Measurements from ENCODE around the gene ABO. TPM values are rescaled to one million over a fixed set of nuclear protein-coding genes. Genes with fewer than 3 reads are reported as not detected.

The ABO gene
- total and polyA plus RNA-seq, 9 of the 15 experiments (the other 6 are each of a cell fraction or from before 2014, with no cell fraction given): 5.0 to 21.9 (median 11.9) TPM

GRCh38 chr9:133278161-133279114 lies 3.4 kb upstream of the ABO start (continued):
- no peak for TF ChIP-seq NFRKB (IDR thresholded peaks at IDR 0.05; ENCODE audit: low read depth)
- TF ChIP-seq MEF2A (IDR thresholded peaks at IDR 0.05; ENCODE audit: control insufficient read depth, low read depth, low read length): no peak
- TF ChIP-seq ZNF239 (CRISPR knock-in tag; IDR thresholded peaks at IDR 0.05): no peak
- no peak for TF ChIP-seq DACH1 (IDR thresholded peaks at IDR 0.05; ENCODE audit: partially characterized antibody)
- TF ChIP-seq ZNF143 (CRISPR knock-in tag; IDR thresholded peaks at IDR 0.05): no peak
- TF ChIP-seq EHMT2 (IDR thresholded peaks at IDR 0.05): no peak
- no peak for TF ChIP-seq DIDO1 (tag; IDR thresholded peaks at IDR 0.05; ENCODE audit: low read depth)
- no peak for TF ChIP-seq SNIP1 (IDR thresholded peaks at IDR 0.05; ENCODE audit: low read depth)
- TF ChIP-seq CEBPG (CRISPR knock-in tag; IDR thresholded peaks at IDR 0.05): no peak
- TF ChIP-seq CEBPG (tag; conservative IDR thresholded peaks at IDR 0.05 in 1 of 2, IDR thresholded peaks at IDR 0.05 in 1 of 2): no peak
- peak; percentile 27; the same call in 1 of the 2 replicates for TF ChIP-seq PML (IDR thresholded peaks at IDR 0.05; ENCODE audit: low read length)
- no peak for TF ChIP-seq PRMT5 (CRISPR knock-in tag; IDR thresholded peaks at IDR 0.05)
- TF ChIP-seq L3MBTL2 (IDR thresholded peaks at IDR 0.05): no peak
- no peak for TF ChIP-seq ELF4 (CRISPR knock-in tag; IDR thresholded peaks at IDR 0.05)
- TF ChIP-seq ZBTB1 (CRISPR knock-in tag; IDR thresholded peaks at IDR 0.05; ENCODE audit: borderline replicate concordance, low read depth): no peak
- TF ChIP-seq NFYB (IDR thresholded peaks at IDR 0.05; ENCODE audit: extremely low read depth, insufficient read length): peak; percentile 36
- no peak for TF ChIP-seq MECOM (CRISPR knock-in tag; IDR thresholded peaks at IDR 0.05)
- no peak for TF ChIP-seq MYBL2 (IDR thresholded peaks at IDR 0.05; ENCODE audit: low read depth)
- TF ChIP-seq MYBL2 (CRISPR knock-in tag; IDR thresholded peaks at IDR 0.05; ENCODE audit: borderline replicate concordance): no peak
- TF ChIP-seq RB1 (IDR thresholded peaks at IDR 0.05; ENCODE audit: low read depth): no peak
- TF ChIP-seq CXXC5 (CRISPR knock-in tag; IDR thresholded peaks at IDR 0.05): 0 out of 2 replicates have a peak, but pooled peaks have one; percentile 4
- no peak for TF ChIP-seq NEUROD1 (IDR thresholded peaks at IDR 0.05; ENCODE audit: borderline replicate concordance, low read depth, low read length, partially characterized antibody)
- no peak for TF ChIP-seq ZNF165 (CRISPR knock-in tag; IDR thresholded peaks at IDR 0.05; ENCODE audit: borderline replicate concordance)
- TF ChIP-seq RBM25 (IDR thresholded peaks at IDR 0.05; ENCODE audit: low read depth, low read length, severe bottlenecking): peak; percentile 62
- no peak for TF ChIP-seq NCOA4 (IDR thresholded peaks at IDR 0.05; ENCODE audit: partially characterized antibody)
- no peak for TF ChIP-seq RNF219 (CRISPR knock-in tag; IDR thresholded peaks at IDR 0.05)
- peak; percentile 20 for TF ChIP-seq FOS (IDR thresholded peaks at IDR 0.05; ENCODE audit: extremely low read depth, insufficient read length)
- peak in 1 of 2 experiments; percentile 60; a peak in 2 of 4 replicates for TF ChIP-seq MLLT1 (IDR thresholded peaks at IDR 0.05)

Data from K562 (cell line).